GM12878 (cell line): ENCODE results near the gene STAMBP.

Experiments used
- CBX3 ChIP-seq: fragments of 200-600 bp; sonication (generic); IDR thresholded peaks from 2 replicates; pipeline ENCODE4 v1.6.1; 2016; ENCODE audit warnings: low read depth, borderline replicate concordance
- CTCF ChIP-seq, 3 experiments: IDR thresholded peaks in 2 of 3; conservative IDR thresholded peaks in 1 of 3; 2 replicates each; pipeline ENCODE4 v1.5.1; 2011; ENCODE audit warnings: low read depth in 3 of 3, low read length in 3 of 3, mild to moderate bottlenecking in 3 of 3, control low read depth in 2 of 3, moderate library complexity in 2 of 3, inconsistent platforms in 1 of 3, mixed read lengths in 1 of 3; ENCODE audit not compliant: control insufficient read depth in 2 of 3, insufficient read depth in 1 of 3; ENCODE audit errors: extremely low read depth in 1 of 3
- EZH2 ChIP-seq: IDR thresholded peaks from 2 replicates; pipeline ENCODE4 v1.6.1; 2012; ENCODE audit warnings: low read depth, mild to moderate bottlenecking, control low read depth, inconsistent platforms, low read length, borderline replicate concordance; ENCODE audit not compliant: control insufficient read depth
- JUND ChIP-seq: IDR thresholded peaks from 2 replicates; pipeline ENCODE4 v1.6.1; 2012; ENCODE audit warnings: low read depth, mild to moderate bottlenecking, low read length, improper control_type of control experiment, moderate library complexity
- MYC ChIP-seq: IDR thresholded peaks from 2 replicates; pipeline ENCODE4 v1.6.1; 2011; ENCODE audit warnings: mild to moderate bottlenecking, low read length, moderate library complexity, inconsistent platforms; ENCODE audit not compliant: insufficient read depth, insufficient replicate concordance, insufficient read length, severe bottlenecking
- POLR2AphosphoS5 ChIP-seq: IDR thresholded peaks from 2 replicates; pipeline ENCODE4 v1.6.1; 2011; ENCODE audit warnings: mild to moderate bottlenecking, low read length, inconsistent platforms
- PRDM15 ChIP-seq: fragments of 450-650 bp; formaldehyde crosslinking; IDR thresholded peaks from 2 replicates; pipeline ENCODE4 v1.4.0; 2020; ENCODE audit warnings: mild to moderate bottlenecking, moderate library complexity

GRCh38 chr2:73859721-73860586 is 31.2 kb downstream of the STAMBP start:
- TF ChIP-seq POLR2AphosphoS5, result no peak
- TF ChIP-seq CTCF (IDR thresholded peaks at IDR 0.05 in 2 of 3, conservative IDR thresholded peaks at IDR 0.05 in 1 of 3; ENCODE audit: control insufficient read depth in 2 of 3, extremely low read depth in 1 of 3, insufficient read depth in 1 of 3, low read depth in 3 of 3, low read length in 3 of 3), result no peak
- no peak for TF ChIP-seq CBX3
- no peak for TF ChIP-seq EZH2
- TF ChIP-seq MYC, result no peak
- TF ChIP-seq JUND, result no peak
- TF ChIP-seq PRDM15 (CRISPR knock-in tag), result no peak
